ENCODE measurements around the gene REM1.

REM1 gene

GRCh38 chr20:31522731-31523130 is 47.6 kb downstream of the REM1 start:
- Histone ChIP-seq H3K9me2 (replicated peaks; ENCODE audit: insufficient read depth, low read length) (no peaks in the 10 kb centered on the region), H3F3A (ENCODE audit: insufficient read depth, low read length) (no peaks in the 10 kb centered on the region), H3K9ac (ENCODE audit: low read length) (no peak overlapping the region), H3K4me3 (ENCODE audit: low read length) (no peak overlapping the region), H3K27me3 (replicated peaks; ENCODE audit: insufficient read depth, low read length) (no peaks in the 10 kb centered on the region), H3K4me2 (ENCODE audit: low read depth, low read length) (no peak overlapping the region), H4K20me1 (ENCODE audit: insufficient read depth, low read length) (peaks cover 68% of the 10 kb centered on the region), H3K9me3 (replicated peaks; ENCODE audit: insufficient read depth, low read length) (no peaks in the 10 kb centered on the region), H3K27ac (ENCODE audit: low read length) (no peak overlapping the region), H3K4me1 (ENCODE audit: low read length) (peaks cover 10% of the 10 kb centered on the region; the same call in 1 of the 2 replicates), H2AFZ (ENCODE audit: low read length) (no peak overlapping the region), H3K79me2 (ENCODE audit: low read length) (peaks cover 99% of the 10 kb centered on the region), H3K36me3 (replicated peaks; ENCODE audit: insufficient read depth, low read length) (peaks cover 22% of the 10 kb centered on the region)
- DNase-seq: no peak
- TF ChIP-seq EZH2phosphoT487 (IDR thresholded peaks at IDR 0.05; ENCODE audit: low read length): no peak
- TF ChIP-seq CTCF (IDR thresholded peaks at IDR 0.05; ENCODE audit: low read length): no peak
- no peak for TF ChIP-seq EZH2 (optimal IDR thresholded peaks at IDR 0.05; ENCODE audit: low read depth, low read length)

- Histone ChIP-seq H3K4me3 (ENCODE audit: low read length) (no peak overlapping the region), H3K36me3 (replicated peaks; ENCODE audit: insufficient read depth, low read length) (peaks cover 24% of the 10 kb centered on the region), H3K4me1 (ENCODE audit: low read length) (peaks cover 10% of the 10 kb centered on the region; the same call in 1 of the 2 replicates), H3K9ac (ENCODE audit: low read length) (no peak overlapping the region), H3F3A (ENCODE audit: insufficient read depth, low read length) (no peaks in the 10 kb centered on the region), H3K9me3 (replicated peaks; ENCODE audit: insufficient read depth, low read length) (no peaks in the 10 kb centered on the region), H4K20me1 (ENCODE audit: insufficient read depth, low read length) (peaks cover 72% of the 10 kb centered on the region), H3K27me3 (replicated peaks; ENCODE audit: insufficient read depth, low read length) (no peaks in the 10 kb centered on the region), H3K4me2 (ENCODE audit: low read depth, low read length) (no peak overlapping the region), H3K27ac (ENCODE audit: low read length) (no peak overlapping the region), H3K79me2 (ENCODE audit: low read length) (peaks cover 99% of the 10 kb centered on the region), H3K9me2 (replicated peaks; ENCODE audit: insufficient read depth, low read length) (no peaks in the 10 kb centered on the region), H2AFZ (ENCODE audit: low read length) (no peak overlapping the region)
- TF ChIP-seq EZH2phosphoT487 (IDR thresholded peaks at IDR 0.05; ENCODE audit: low read length) (no peak), EZH2 (optimal IDR thresholded peaks at IDR 0.05; ENCODE audit: low read depth, low read length) (no peak), CTCF (IDR thresholded peaks at IDR 0.05; ENCODE audit: low read length) (no peak)
- DNase-seq: no peak
Measured at GRCh38 chr20:31523361-31524283, 48.5 kb downstream of the REM1 start.

GRCh38 chr20:31527266-31527665 is 52.2 kb downstream of the REM1 start:
- Histone ChIP-seq H3K9ac (ENCODE audit: low read length) (no peak overlapping the region), H3K9me2 (replicated peaks; ENCODE audit: insufficient read depth, low read length) (no peaks in the 10 kb centered on the region), H3K79me2 (ENCODE audit: low read length) (peaks cover 99% of the 10 kb centered on the region), H3K9me3 (replicated peaks; ENCODE audit: insufficient read depth, low read length) (no peaks in the 10 kb centered on the region), H3K4me2 (ENCODE audit: low read depth, low read length) (no peak overlapping the region), H2AFZ (ENCODE audit: low read length) (no peak overlapping the region), H3K27me3 (replicated peaks; ENCODE audit: insufficient read depth, low read length) (no peaks in the 10 kb centered on the region), H3K4me1 (ENCODE audit: low read length) (no peaks in the 10 kb centered on the region), H3K4me3 (ENCODE audit: low read length) (no peak overlapping the region), H3K36me3 (replicated peaks; ENCODE audit: insufficient read depth, low read length) (peaks cover 28% of the 10 kb centered on the region), H4K20me1 (ENCODE audit: insufficient read depth, low read length) (peaks cover 54% of the 10 kb centered on the region), H3K27ac (ENCODE audit: low read length) (no peak overlapping the region), H3F3A (ENCODE audit: insufficient read depth, low read length) (no peaks in the 10 kb centered on the region)
- TF ChIP-seq EZH2phosphoT487 (IDR thresholded peaks at IDR 0.05; ENCODE audit: low read length): no peak
- no peak for DNase-seq

All from MM.1S (cell line).